PC-9 (cell line): Measurements from ENCODE around the gene RRP9. TPM values are rescaled to one million over a fixed set of nuclear protein-coding genes. Genes with fewer than 3 reads are reported as not detected.

Experiments used
- BruUV-seq: library from RNA; stranded (reverse); fragments of 400-500 nt; replicated peaks from 2 replicates; lab custom pipeline; 2021; lab: Mats Ljungman, UMichigan
- CTCF ChIA-PET: fragments of 300-600 bp; sonication (Branson Sonifier 250); formaldehyde crosslinking; loops from one replicate; lab custom pipeline; 2022; ENCODE audit warnings: antibody characterized with exemption; lab: Charles Lee
- POLR2A ChIA-PET: fragments of 300-600 bp; sonication (Branson Sonifier 250); formaldehyde crosslinking; loops from one replicate; lab custom pipeline; 2022; ENCODE audit warnings: antibody characterized with exemption; ENCODE audit not compliant: unreplicated experiment; lab: Charles Lee
- DNase-seq, 2 experiments: peaks; one replicate each; pipeline versions ENCODE4 v3.0.0 to v3.0.0-alpha.2; 2015 to 2022; ENCODE audit warnings: mixed read lengths in 1 of 2
- H2AFZ ChIP-seq: fragments of 200-600 bp; sonication (generic); 2 replicates; pipeline ENCODE4 v1.8.1; 2017; ENCODE audit warnings: antibody characterized with exemption
- H3F3A ChIP-seq: fragments of 200-600 bp; sonication (generic); 2 replicates; pipeline ENCODE4 v1.8.1; 2017; ENCODE audit warnings: antibody characterized with exemption, mild to moderate bottlenecking, low read depth; ENCODE audit not compliant: insufficient read depth
- H3K27ac ChIP-seq: fragments of 200-600 bp; sonication (generic); 2 replicates; pipeline ENCODE4 v1.6.1; 2016; ENCODE audit warnings: mixed run types
- H3K27me3 ChIP-seq: fragments of 200-600 bp; sonication (generic); 2 replicates; pipeline ENCODE4 v1.6.1; 2016; ENCODE audit warnings: low read depth, mixed run types; ENCODE audit not compliant: insufficient read depth
- H3K36me3 ChIP-seq: fragments of 200-600 bp; sonication (generic); 2 replicates; pipeline ENCODE4 v1.6.1; 2016; ENCODE audit warnings: low read depth, mixed run types
- H3K4me1 ChIP-seq: fragments of 200-600 bp; sonication (generic); replicated peaks from 2 replicates; pipeline ENCODE4 v1.6.1; 2016; ENCODE audit warnings: mixed run types; ENCODE audit not compliant: insufficient read depth
- H3K4me2 ChIP-seq: fragments of 200-600 bp; sonication (generic); 2 replicates; pipeline ENCODE4 v1.6.1; 2017; ENCODE audit warnings: mixed run types
- H3K4me3 ChIP-seq: fragments of 200-600 bp; sonication (generic); 2 replicates; pipeline ENCODE4 v1.6.1; 2016; ENCODE audit warnings: mixed run types
- H3K79me2 ChIP-seq: fragments of 200-600 bp; sonication (generic); 2 replicates; pipeline ENCODE4 v1.6.1; 2017; ENCODE audit warnings: low read depth, mixed run types
- H3K9me2 ChIP-seq: fragments of 200-600 bp; sonication (generic); 2 replicates; pipeline ENCODE4 v1.8.1; 2017; ENCODE audit warnings: mild to moderate bottlenecking; ENCODE audit not compliant: insufficient read depth
- H3K9me3 ChIP-seq: fragments of 200-600 bp; sonication (generic); 2 replicates; pipeline ENCODE4 v1.8.1; 2016; ENCODE audit warnings: low read depth; ENCODE audit not compliant: insufficient read depth
- H4K20me1 ChIP-seq: fragments of 200-600 bp; sonication (generic); 2 replicates; pipeline ENCODE4 v1.8.1; 2017; ENCODE audit not compliant: insufficient read depth
- CTCF ChIP-seq: fragments of 200-600 bp; sonication (generic); conservative IDR thresholded peaks from 2 replicates; pipeline ENCODE4 v1.6.1; 2017; ENCODE audit warnings: mixed run types, antibody characterized with exemption, mild to moderate bottlenecking, moderate library complexity
- EZH2 ChIP-seq: fragments of 200-600 bp; sonication (generic); IDR thresholded peaks from 2 replicates; pipeline ENCODE4 v1.8.0; 2017; ENCODE audit warnings: antibody characterized with exemption, low read depth
- intact Hi-C: fragments of 100-400 bp; cut with micrococcal nuclease; formaldehyde crosslinking; loops from one replicate; pipeline ENCODE4 v1.10.0; 2022; ENCODE audit not compliant: unreplicated experiment
- total RNA-seq: library from RNA; stranded (reverse); gene quantifications from 2 replicates; pipeline ENCODE4 v1.2.3, GENCODE V29; 2021

RRP9 gene
- total RNA-seq, 1 experiment from 2014 or later, result 23.4 TPM

- Histone ChIP-seq H3K79me2 (peaks cover 12% of the 10 kb centered on the region), H3K27me3 (no peaks in the 10 kb centered on the region), H2AFZ (no peak overlapping the region), H3K4me1 (no peaks in the 10 kb centered on the region), H3K9me2 (no peaks in the 10 kb centered on the region), H3K27ac (no peak overlapping the region), H3K9me3 (no peaks in the 10 kb centered on the region), H3K4me2 (no peak overlapping the region), H3K36me3 (no peaks in the 10 kb centered on the region; the same call in 1 of the 2 replicates), H4K20me1 (peaks cover 5% of the 10 kb centered on the region; the same call in 1 of the 2 replicates), H3K4me3 (no peak overlapping the region), H3F3A (no peaks in the 10 kb centered on the region)
- ChIA-PET CTCF (no interaction called here), POLR2A (no interaction called here)
- DNase-seq, result no peak
- TF ChIP-seq EZH2 (no peak), CTCF (no peak)
- BruUV-seq, result no TSS peak
- intact Hi-C loops, result no loop called here
Measured at GRCh38 chr3:51934991-51935885, 6.5 kb downstream of the RRP9 start.

GRCh38 chr3:51934139-51934850 lies 7.4 kb downstream of the RRP9 start:
- Histone ChIP-seq H3F3A (no peaks in the 10 kb centered on the region), H3K36me3 (no peaks in the 10 kb centered on the region; the same call in 1 of the 2 replicates)
- no TSS peak for BruUV-seq

More at GRCh38 chr3:51934139-51934850, 7.4 kb downstream of the RRP9 start:
- Histone ChIP-seq H3K4me2 (no peak overlapping the region), H3K4me3 (no peak overlapping the region), H3K27me3 (no peaks in the 10 kb centered on the region), H2AFZ (no peak overlapping the region), H3K79me2 (peaks cover 3% of the 10 kb centered on the region; the same call in 1 of the 2 replicates), H3K9me2 (no peaks in the 10 kb centered on the region), H3K9me3 (no peaks in the 10 kb centered on the region), H3K27ac (no peak overlapping the region), H3K4me1 (no peaks in the 10 kb centered on the region), H4K20me1 (no peaks in the 10 kb centered on the region; the same call in 1 of the 2 replicates)
- intact Hi-C loops, result no loop called here
- no peak for TF ChIP-seq CTCF
- no peak for TF ChIP-seq EZH2
- ChIA-PET CTCF (no interaction called here), POLR2A (no interaction called here)
- DNase-seq, result no peak
